Liver (tissue), 9 donors: ENCODE results near the gene PEX14. TPM values are rescaled to one million over a fixed set of nuclear protein-coding genes. Genes with fewer than 3 reads are reported as not detected.

ENCODE experiments used
- DNase-seq: peaks from one replicate; pipeline ENCODE4 v3.0.0-alpha.2; 2017; ENCODE audit warnings: low spot score
- H3K27ac ChIP-seq, 2 donors: one replicate each; pipeline ENCODE4 v1.7.0; 2013; ENCODE audit warnings: inconsistent platforms in 2 of 2, low read length in 2 of 2, control low read depth in 1 of 2, low read depth in 1 of 2, mild to moderate bottlenecking in 1 of 2
- H3K27me3 ChIP-seq, 4 donors: one replicate each; pipeline versions ENCODE4 v1.6.1 to v1.7.0; 2013; ENCODE audit warnings: low read length in 3 of 4, inconsistent platforms in 1 of 4, mild to moderate bottlenecking in 1 of 4, moderate library complexity in 1 of 4; ENCODE audit not compliant: control insufficient read depth in 4 of 4, insufficient read depth in 4 of 4
- H3K36me3 ChIP-seq, 4 donors: one replicate each; pipeline versions ENCODE4 v1.6.1 to v1.7.0; 2013; ENCODE audit warnings: low read length in 3 of 4, mild to moderate bottlenecking in 3 of 4, low read depth in 1 of 4, moderate library complexity in 1 of 4; ENCODE audit not compliant: control insufficient read depth in 4 of 4, insufficient read depth in 3 of 4
- H3K4me1 ChIP-seq, 4 donors: one replicate each; pipeline versions ENCODE4 v1.6.1 to v1.7.0; 2013; ENCODE audit warnings: low read length in 3 of 4, mild to moderate bottlenecking in 3 of 4, moderate library complexity in 1 of 4; ENCODE audit not compliant: control insufficient read depth in 4 of 4, insufficient read depth in 4 of 4
- H3K4me3 ChIP-seq, 3 donors: one replicate each; pipeline versions ENCODE4 v1.6.1 to v1.7.0; 2013; ENCODE audit warnings: low read length in 3 of 3, control low read depth in 1 of 3, low read depth in 1 of 3, mild to moderate bottlenecking in 1 of 3
- H3K9ac ChIP-seq, 2 donors: one replicate each; pipeline ENCODE4 v1.7.0; 2013; ENCODE audit warnings: low read length in 2 of 2, mild to moderate bottlenecking in 2 of 2, moderate library complexity in 2 of 2, control low read depth in 1 of 2, low read depth in 1 of 2
- H3K9me3 ChIP-seq, 4 donors: one replicate each; pipeline versions ENCODE4 v1.6.1 to v1.7.0; 2013; ENCODE audit warnings: low read length in 3 of 4; ENCODE audit not compliant: control insufficient read depth in 4 of 4
- EGR1 ChIP-seq, 2 donors: IDR thresholded peaks; 2 replicates each; pipeline ENCODE4 v1.6.1; 2016 to 2018; ENCODE audit warnings: antibody characterized with exemption in 2 of 2, low read depth in 2 of 2
- FOXA1 ChIP-seq: IDR thresholded peaks from 2 replicates; pipeline ENCODE4 v1.6.1; 2016; ENCODE audit warnings: antibody characterized with exemption
- GABPA ChIP-seq, 2 donors: IDR thresholded peaks in 1 of 2; conservative IDR thresholded peaks in 1 of 2; 2 replicates each; pipeline ENCODE4 v1.6.1; 2016; ENCODE audit warnings: antibody characterized with exemption in 2 of 2, mild to moderate bottlenecking in 1 of 2, moderate library complexity in 1 of 2
- HNF4A ChIP-seq, 2 donors: conservative IDR thresholded peaks; 2 replicates each; pipeline ENCODE4 v1.6.1; 2016; ENCODE audit warnings: antibody characterized with exemption in 2 of 2, mild to moderate bottlenecking in 2 of 2
- HNF4G ChIP-seq: IDR thresholded peaks from 2 replicates; pipeline ENCODE4 v1.6.1; 2016; ENCODE audit warnings: antibody characterized with exemption
- JUND ChIP-seq, 2 donors: IDR thresholded peaks; 2 replicates each; pipeline ENCODE4 v1.6.1; 2016; ENCODE audit warnings: antibody characterized with exemption in 2 of 2
- NR2F2 ChIP-seq: IDR thresholded peaks from 2 replicates; pipeline ENCODE4 v1.6.1; 2016; ENCODE audit warnings: antibody characterized with exemption
- RAD21 ChIP-seq, 2 donors: IDR thresholded peaks; 2 replicates each; pipeline ENCODE4 v1.6.1; 2016; ENCODE audit warnings: antibody characterized with exemption in 2 of 2, mild to moderate bottlenecking in 2 of 2
- RXRA ChIP-seq, 2 donors: IDR thresholded peaks; 2 replicates each; pipeline ENCODE4 v1.6.1; 2017 to 2018; ENCODE audit warnings: antibody characterized with exemption in 2 of 2, mild to moderate bottlenecking in 1 of 2
- SP1 ChIP-seq: IDR thresholded peaks from 2 replicates; pipeline ENCODE4 v1.6.1; 2018; ENCODE audit warnings: antibody characterized with exemption, mild to moderate bottlenecking
- TAF1 ChIP-seq: conservative IDR thresholded peaks from 2 replicates; pipeline ENCODE4 v1.6.1; 2016; ENCODE audit warnings: antibody characterized with exemption, mild to moderate bottlenecking
- WGBS: extraction: QIAGEN DNeasy Blood & Tissue Kit; methylation state at CpG from one replicate; pipeline ENCODE4 v1.1.7; 2013; 5-methylcytosine and 5-hydroxymethylcytosine counted together
- polyA plus RNA-seq, 2 donors: library from polyadenylated mRNA; stranded (reverse) in 1 of 2; unstranded in 1 of 2; fragments of 200-250 nt in 1 of 2; fragments of >200 nt in 1 of 2; fragmentation: Nextera tagmentation in 1 of 2; extraction: Ambion mirVana in 1 of 2; gene quantifications; one replicate each; pipeline versions ENCODE4 v1.2.1 to v1.2.3, GENCODE V29; 2013 to 2015
- total RNA-seq, 2 donors: library from RNA; depleted of rRNA; stranded (reverse); fragments of >200 nt; gene quantifications; one replicate each; pipeline ENCODE4 v1.2.3, GENCODE V29; 2014
- TF ChIP-seq, protein P1 (sequence below): fragments of 150-350 bp; IDR thresholded peaks from 2 replicates; pipeline ENCODE4 v1.5.1; 2017; ENCODE audit warnings: improper control_type of control experiment, low read depth, low read length; ENCODE audit not compliant: missing input control
- TF ChIP-seq, protein P2 (sequence below): IDR thresholded peaks from 2 replicates; pipeline ENCODE4 v1.6.1; 2016; ENCODE audit warnings: antibody characterized with exemption, mild to moderate bottlenecking
- donor health status: healthy.
- donor health status: healthy.
- donor health status: healthy.
- donor health status: healthy.
- donor health status: healthy.

Gene PEX14
- total and polyA plus RNA-seq, 4 donors: 7.1 to 16.1 (median 11.7) TPM

DNA sequence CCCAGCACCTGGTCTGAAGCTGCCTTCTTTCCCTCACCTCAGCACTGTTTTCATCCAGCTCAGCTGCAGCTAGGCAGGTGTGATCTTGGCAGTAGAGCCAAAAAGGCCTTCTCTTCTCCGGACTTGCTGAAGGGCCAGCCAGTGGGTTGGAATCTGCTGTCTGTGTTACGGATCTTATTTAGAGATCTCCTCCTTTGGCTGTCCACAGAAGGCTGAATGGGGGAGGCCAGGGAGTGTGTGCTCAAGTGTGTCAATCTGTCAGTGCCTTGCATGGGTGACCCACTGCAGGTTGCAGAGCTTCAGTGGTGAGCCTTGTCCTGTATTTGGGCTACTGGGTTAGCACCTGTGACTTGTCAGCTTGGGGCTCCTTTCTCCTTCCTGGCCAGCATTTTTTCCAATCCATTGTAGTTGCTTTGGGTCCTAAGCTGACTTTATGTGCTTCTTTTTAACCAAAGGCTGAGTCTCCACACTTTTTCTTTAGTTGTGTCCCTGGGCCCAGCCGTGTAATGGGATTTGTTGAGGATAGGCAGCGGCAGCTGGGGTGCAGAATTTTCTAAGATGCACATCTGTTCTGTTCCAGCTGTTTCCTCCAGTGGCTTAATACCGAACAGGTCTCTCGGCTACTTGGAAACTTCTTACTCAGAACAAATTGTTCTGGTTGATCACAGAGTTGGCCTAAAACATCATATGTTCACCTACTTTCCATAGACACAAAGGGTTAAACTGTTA, 126.8 kb downstream of the PEX14 start:
- H3K9me3 ChIP-seq: no peaks in the 10 kb centered on the region
- no peak overlapping the region for H3K9ac ChIP-seq
- peaks cover 2 to 22% (median 18%) of the 10 kb centered on the region in 4 donors for H3K4me1 ChIP-seq
- H3K27me3 ChIP-seq: no peaks in the 10 kb centered on the region
- no peak for DNase-seq
- H3K36me3 ChIP-seq: peaks cover 0 to 2% (median 0%) of the 10 kb centered on the region in 4 donors
- no peak overlapping the region for H3K4me3 ChIP-seq
- TF ChIP-seq, protein P1, sequence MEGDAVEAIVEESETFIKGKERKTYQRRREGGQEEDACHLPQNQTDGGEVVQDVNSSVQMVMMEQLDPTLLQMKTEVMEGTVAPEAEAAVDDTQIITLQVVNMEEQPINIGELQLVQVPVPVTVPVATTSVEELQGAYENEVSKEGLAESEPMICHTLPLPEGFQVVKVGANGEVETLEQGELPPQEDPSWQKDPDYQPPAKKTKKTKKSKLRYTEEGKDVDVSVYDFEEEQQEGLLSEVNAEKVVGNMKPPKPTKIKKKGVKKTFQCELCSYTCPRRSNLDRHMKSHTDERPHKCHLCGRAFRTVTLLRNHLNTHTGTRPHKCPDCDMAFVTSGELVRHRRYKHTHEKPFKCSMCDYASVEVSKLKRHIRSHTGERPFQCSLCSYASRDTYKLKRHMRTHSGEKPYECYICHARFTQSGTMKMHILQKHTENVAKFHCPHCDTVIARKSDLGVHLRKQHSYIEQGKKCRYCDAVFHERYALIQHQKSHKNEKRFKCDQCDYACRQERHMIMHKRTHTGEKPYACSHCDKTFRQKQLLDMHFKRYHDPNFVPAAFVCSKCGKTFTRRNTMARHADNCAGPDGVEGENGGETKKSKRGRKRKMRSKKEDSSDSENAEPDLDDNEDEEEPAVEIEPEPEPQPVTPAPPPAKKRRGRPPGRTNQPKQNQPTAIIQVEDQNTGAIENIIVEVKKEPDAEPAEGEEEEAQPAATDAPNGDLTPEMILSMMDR: no peak
- no peak for TF ChIP-seq TAF1
- no peak for TF ChIP-seq HNF4A (conservative IDR thresholded peaks at IDR 0.05)
- 96% methylated on average over 6 of the region's 6 CpGs for WGBS
- no peak overlapping the region for H3K27ac ChIP-seq

DNA sequence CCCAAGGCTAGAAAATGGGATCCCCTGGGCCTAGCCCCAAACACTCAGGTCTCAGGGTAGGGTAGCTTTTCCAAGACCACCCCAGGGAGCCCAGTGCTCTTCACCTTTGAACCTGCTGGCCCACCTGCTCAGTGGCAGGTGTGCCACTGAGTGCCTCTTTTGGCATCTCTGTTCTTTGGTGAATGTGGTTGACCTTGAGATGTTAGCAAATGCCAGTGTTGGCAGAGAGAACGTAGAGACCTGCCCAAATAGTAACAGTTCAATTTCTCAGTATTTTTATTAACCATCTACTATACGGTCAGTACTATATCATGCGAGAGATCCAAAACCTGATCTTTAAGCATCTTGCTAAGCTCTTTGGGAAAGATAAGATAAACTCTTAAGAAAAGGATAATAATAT, 128.2 kb downstream of the PEX14 start:
- no peak overlapping the region for H3K9ac ChIP-seq
- peaks cover 0 to 22% (median 18%) of the 10 kb centered on the region in 4 donors for H3K4me1 ChIP-seq
- peak in 1 of 2 donors; percentile 22 for TF ChIP-seq RAD21 (IDR thresholded peaks at IDR 0.05)
- TF ChIP-seq RXRA (IDR thresholded peaks at IDR 0.05): peak in 1 of 2 donors; percentile 25
- TF ChIP-seq JUND (IDR thresholded peaks at IDR 0.05): no peak
- peak in 1 of 2 donors; percentile 25 for TF ChIP-seq HNF4A (conservative IDR thresholded peaks at IDR 0.05)
- TF ChIP-seq, protein P2, sequence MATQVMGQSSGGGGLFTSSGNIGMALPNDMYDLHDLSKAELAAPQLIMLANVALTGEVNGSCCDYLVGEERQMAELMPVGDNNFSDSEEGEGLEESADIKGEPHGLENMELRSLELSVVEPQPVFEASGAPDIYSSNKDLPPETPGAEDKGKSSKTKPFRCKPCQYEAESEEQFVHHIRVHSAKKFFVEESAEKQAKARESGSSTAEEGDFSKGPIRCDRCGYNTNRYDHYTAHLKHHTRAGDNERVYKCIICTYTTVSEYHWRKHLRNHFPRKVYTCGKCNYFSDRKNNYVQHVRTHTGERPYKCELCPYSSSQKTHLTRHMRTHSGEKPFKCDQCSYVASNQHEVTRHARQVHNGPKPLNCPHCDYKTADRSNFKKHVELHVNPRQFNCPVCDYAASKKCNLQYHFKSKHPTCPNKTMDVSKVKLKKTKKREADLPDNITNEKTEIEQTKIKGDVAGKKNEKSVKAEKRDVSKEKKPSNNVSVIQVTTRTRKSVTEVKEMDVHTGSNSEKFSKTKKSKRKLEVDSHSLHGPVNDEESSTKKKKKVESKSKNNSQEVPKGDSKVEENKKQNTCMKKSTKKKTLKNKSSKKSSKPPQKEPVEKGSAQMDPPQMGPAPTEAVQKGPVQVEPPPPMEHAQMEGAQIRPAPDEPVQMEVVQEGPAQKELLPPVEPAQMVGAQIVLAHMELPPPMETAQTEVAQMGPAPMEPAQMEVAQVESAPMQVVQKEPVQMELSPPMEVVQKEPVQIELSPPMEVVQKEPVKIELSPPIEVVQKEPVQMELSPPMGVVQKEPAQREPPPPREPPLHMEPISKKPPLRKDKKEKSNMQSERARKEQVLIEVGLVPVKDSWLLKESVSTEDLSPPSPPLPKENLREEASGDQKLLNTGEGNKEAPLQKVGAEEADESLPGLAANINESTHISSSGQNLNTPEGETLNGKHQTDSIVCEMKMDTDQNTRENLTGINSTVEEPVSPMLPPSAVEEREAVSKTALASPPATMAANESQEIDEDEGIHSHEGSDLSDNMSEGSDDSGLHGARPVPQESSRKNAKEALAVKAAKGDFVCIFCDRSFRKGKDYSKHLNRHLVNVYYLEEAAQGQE: no peak
- H3K4me3 ChIP-seq: no peak overlapping the region
- 48% methylated on average over 3 of the region's 3 CpGs for WGBS
- DNase-seq: no peak
- no peaks in the 10 kb centered on the region for H3K9me3 ChIP-seq
- H3K27me3 ChIP-seq: no peaks in the 10 kb centered on the region
- H3K27ac ChIP-seq: no peak overlapping the region
- peaks cover 0 to 2% (median 0%) of the 10 kb centered on the region in 4 donors for H3K36me3 ChIP-seq

DNA sequence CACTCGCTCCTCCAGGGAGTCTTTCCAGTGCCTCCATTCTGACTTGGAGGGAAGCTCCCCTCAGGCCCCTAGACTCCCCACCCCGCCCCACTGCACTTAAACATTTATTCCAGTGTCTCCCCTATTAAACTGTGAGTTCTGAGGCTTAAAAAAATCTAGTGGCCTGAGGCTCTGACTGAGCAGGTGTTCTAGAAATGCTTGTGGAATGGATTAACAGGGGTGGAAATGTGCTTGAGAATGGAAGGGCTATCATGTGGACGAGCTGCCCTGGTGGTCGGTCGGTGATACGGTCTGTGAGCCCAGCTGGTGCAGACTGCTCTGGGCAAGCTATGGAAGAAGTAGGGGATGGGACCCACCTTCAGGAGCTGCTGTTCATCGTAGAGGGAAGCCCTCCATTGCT, 130.2 kb downstream of the PEX14 start:
- Histone ChIP-seq H3K27me3 (no peaks in the 10 kb centered on the region), H3K9ac (no peak overlapping the region), H3K9me3 (no peaks in the 10 kb centered on the region), H3K4me3 (no peak overlapping the region), H3K36me3 (peaks cover 0 to 2% (median 0%) of the 10 kb centered on the region in 4 donors), H3K4me1 (peaks cover 0 to 9% (median 7%) of the 10 kb centered on the region in 4 donors), H3K27ac (no peak overlapping the region)
- no peak for DNase-seq
- WGBS: 97% methylated on average over 7 of the region's 7 CpGs
- no peak for TF ChIP-seq NR2F2
- TF ChIP-seq HNF4G: no peak
- TF ChIP-seq EGR1 (IDR thresholded peaks at IDR 0.05; ENCODE audit: low read depth in 2 of 2): no peak
- TF ChIP-seq FOXA1: no peak
- no peak for TF ChIP-seq JUND (IDR thresholded peaks at IDR 0.05)
- TF ChIP-seq, protein P2: no peak
- TF ChIP-seq GABPA (IDR thresholded peaks at IDR 0.05 in 1 of 2, conservative IDR thresholded peaks at IDR 0.05 in 1 of 2): no peak
- TF ChIP-seq SP1: no peak
